KMS-11 (cell line): ENCODE results near the gene CPLANE1.
"Not testable (repeated sequence)": the region's sequence is repeated elsewhere in the genome, so short reads cannot be mapped to it uniquely, and the experiment has no call there.

Experiments used
- H2AFZ ChIP-seq: fragments of 200-600 bp; sonication (generic); 2 replicates; pipeline ENCODE4 v1.6.1; 2016; ENCODE audit warnings: antibody characterized with exemption, mixed run types, low read depth
- H3K27ac ChIP-seq: fragments of 200-600 bp; sonication (generic); 2 replicates; pipeline ENCODE4 v1.6.1; 2016; ENCODE audit warnings: mild to moderate bottlenecking, mixed run types
- H3K27me3 ChIP-seq: fragments of 200-600 bp; sonication (generic); 2 replicates; pipeline ENCODE4 v1.6.1; 2017; ENCODE audit warnings: mild to moderate bottlenecking, low read depth, mixed run types, moderate library complexity; ENCODE audit not compliant: insufficient read depth
- H3K36me3 ChIP-seq: fragments of 200-600 bp; sonication (generic); 2 replicates; pipeline ENCODE4 v1.6.1; 2017; ENCODE audit warnings: mild to moderate bottlenecking, mixed run types; ENCODE audit not compliant: insufficient read depth
- H3K4me1 ChIP-seq: fragments of 200-600 bp; sonication (generic); 2 replicates; pipeline ENCODE4 v1.6.1; 2016; ENCODE audit warnings: mild to moderate bottlenecking, low read depth, mixed run types; ENCODE audit not compliant: poor library complexity, severe bottlenecking
- H3K4me2 ChIP-seq: fragments of 200-600 bp; sonication (generic); 2 replicates; pipeline ENCODE4 v1.7.0; 2016; ENCODE audit warnings: mild to moderate bottlenecking, mixed run types
- H3K4me3 ChIP-seq: fragments of 200-600 bp; sonication (generic); IDR thresholded peaks from 2 replicates; pipeline ENCODE4 v1.6.1; 2017; ENCODE audit warnings: low read depth, low read length, mixed read lengths; ENCODE audit not compliant: insufficient read depth
- H3K79me2 ChIP-seq: fragments of 200-600 bp; sonication (generic); 2 replicates; pipeline ENCODE4 v1.6.1; 2016; ENCODE audit warnings: low read depth, mixed run types; ENCODE audit not compliant: insufficient read depth
- H3K9ac ChIP-seq: fragments of 200-600 bp; sonication (generic); 2 replicates; pipeline ENCODE4 v1.6.1; 2016; ENCODE audit warnings: mild to moderate bottlenecking, mixed run types
- H4K20me1 ChIP-seq: fragments of 200-600 bp; sonication (generic); 2 replicates; pipeline ENCODE4 v1.6.1; 2016; ENCODE audit warnings: mild to moderate bottlenecking, mixed run types; ENCODE audit not compliant: insufficient read depth
- CTCF ChIP-seq: fragments of 200-600 bp; sonication (generic); conservative IDR thresholded peaks from 2 replicates; pipeline ENCODE4 v1.6.1; 2017; ENCODE audit warnings: low read depth, mild to moderate bottlenecking, antibody characterized with exemption, low read length, moderate library complexity, mixed read lengths

The CPLANE1 gene

GRCh38 chr5:37226377-37226776 lies 22.8 kb downstream of the CPLANE1 start:
- no peak overlapping the region for H2AFZ ChIP-seq
- no peaks in the 10 kb centered on the region for H3K27me3 ChIP-seq
- no peak overlapping the region for H3K27ac ChIP-seq
- no peak overlapping the region for H3K4me2 ChIP-seq
- no peaks in the 10 kb centered on the region for H3K79me2 ChIP-seq
- H3K36me3 ChIP-seq = no peaks in the 10 kb centered on the region
- no peaks in the 10 kb centered on the region for H4K20me1 ChIP-seq
- TF ChIP-seq CTCF = no peak
- H3K4me1 ChIP-seq = no peaks in the 10 kb centered on the region
- H3K9ac ChIP-seq = no peak overlapping the region
- H3K4me3 ChIP-seq = no peak overlapping the region

- Histone ChIP-seq H3K27me3 (no peaks in the 10 kb centered on the region), H3K79me2 (no peaks in the 10 kb centered on the region)
- TF ChIP-seq CTCF = no peak
Observed at GRCh38 chr5:37222181-37222580, 27.0 kb downstream of the CPLANE1 start.

GRCh38 chr5:37220426-37220825 lies 28.8 kb downstream of the CPLANE1 start:
- not testable (repeated sequence) for H3K27ac ChIP-seq, H4K20me1 ChIP-seq, H3K79me2 ChIP-seq, H3K4me1 ChIP-seq, H3K9ac ChIP-seq, H3K27me3 ChIP-seq, H3K36me3 ChIP-seq, H3K4me3 ChIP-seq, H3K4me2 ChIP-seq, H2AFZ ChIP-seq

More at GRCh38 chr5:37222181-37222580, 27.0 kb downstream of the CPLANE1 start:
- no peak overlapping the region for H3K9ac ChIP-seq
- H3K4me1 ChIP-seq = no peaks in the 10 kb centered on the region
- H3K36me3 ChIP-seq = no peaks in the 10 kb centered on the region
- H3K27ac ChIP-seq = no peak overlapping the region
- H3K4me2 ChIP-seq = no peak overlapping the region
- H4K20me1 ChIP-seq = no peaks in the 10 kb centered on the region
- no peak overlapping the region for H3K4me3 ChIP-seq
- H2AFZ ChIP-seq = no peak overlapping the region

GRCh38 chr5:37219384-37219783 lies 29.8 kb downstream of the CPLANE1 start:
- H3K27me3 ChIP-seq, H2AFZ ChIP-seq, H3K27ac ChIP-seq, H3K4me3 ChIP-seq, H4K20me1 ChIP-seq, H3K36me3 ChIP-seq, H3K9ac ChIP-seq, H3K4me2 ChIP-seq, H3K79me2 ChIP-seq, H3K4me1 ChIP-seq: not testable (repeated sequence)

GRCh38 chr5:37217976-37218375 lies 31.2 kb downstream of the CPLANE1 start:
- Histone ChIP-seq H3K79me2 (no peaks in the 10 kb centered on the region), H3K27me3 (no peaks in the 10 kb centered on the region), H2AFZ (no peak overlapping the region), H3K4me3 (no peak overlapping the region), H3K4me2 (no peak overlapping the region), H3K9ac (no peak overlapping the region), H3K27ac (no peak overlapping the region), H3K4me1 (no peaks in the 10 kb centered on the region), H3K36me3 (no peaks in the 10 kb centered on the region), H4K20me1 (no peaks in the 10 kb centered on the region)
- no peak for TF ChIP-seq CTCF
